Lung (tissue), 12 donors: Measurements from ENCODE around the gene ZNF581. TPM values are rescaled to one million over a fixed set of nuclear protein-coding genes. Genes with fewer than 3 reads are reported as not detected.

Experiments used
- ATAC-seq: fragments of 200-7000 bp; cut with Tn5 transposase; one replicate; pipeline ENCODE4 v1.9.1; 2020; ENCODE audit warnings: moderate number of reproducible peaks; ENCODE audit not compliant: insufficient read depth, low FRiP score
- DNase-seq, 3 donors: peaks; one replicate each; pipeline ENCODE4 v3.0.0-alpha.2; 2013 to 2017
- H3K27ac ChIP-seq, 2 donors: one replicate each; pipeline ENCODE4 v1.5.1; 2013; ENCODE audit warnings: mild to moderate bottlenecking in 2 of 2, moderate library complexity in 2 of 2, control low read depth in 1 of 2, inconsistent platforms in 1 of 2, low read depth in 1 of 2, low read length in 1 of 2
- H3K27me3 ChIP-seq, 3 donors: one replicate each; pipeline ENCODE4 v1.5.1; 2013; ENCODE audit warnings: low read length in 2 of 3; ENCODE audit not compliant: control insufficient read depth in 3 of 3, insufficient read depth in 3 of 3
- H3K36me3 ChIP-seq, 4 donors: one replicate each; pipeline ENCODE4 v1.5.1; 2013; ENCODE audit warnings: low read length in 4 of 4, mild to moderate bottlenecking in 1 of 4, moderate library complexity in 1 of 4; ENCODE audit not compliant: control insufficient read depth in 4 of 4, insufficient read depth in 4 of 4
- H3K4me1 ChIP-seq, 5 donors: one replicate each; pipeline ENCODE4 v1.5.1; 2013; ENCODE audit warnings: low read length in 5 of 5, mild to moderate bottlenecking in 2 of 5, moderate library complexity in 1 of 5; ENCODE audit not compliant: control insufficient read depth in 5 of 5, insufficient read depth in 5 of 5
- H3K4me3 ChIP-seq: one replicate; pipeline ENCODE4 v1.5.1; 2013; ENCODE audit warnings: mild to moderate bottlenecking, control low read depth, moderate library complexity
- H3K9ac ChIP-seq, 2 donors: one replicate each; pipeline ENCODE4 v1.5.1; 2013; ENCODE audit warnings: low read length in 2 of 2, control low read depth in 1 of 2; ENCODE audit not compliant: insufficient read depth in 1 of 2
- H3K9me3 ChIP-seq, 4 donors: one replicate each; pipeline ENCODE4 v1.5.1; 2013; ENCODE audit warnings: low read length in 3 of 4, mild to moderate bottlenecking in 1 of 4, moderate library complexity in 1 of 4; ENCODE audit not compliant: control insufficient read depth in 4 of 4, insufficient read depth in 3 of 4
- WGBS, 2 donors: extraction: QIAGEN DNeasy Blood & Tissue Kit; methylation state at CpG; one replicate each; pipeline ENCODE4 v1.1.7; 2013; 5-methylcytosine and 5-hydroxymethylcytosine counted together
- polyA plus RNA-seq, 2 donors: library from polyadenylated mRNA; stranded (reverse); fragments of 200-250 nt; gene quantifications; one replicate each; pipeline ENCODE4 v1.2.1, GENCODE V29; 2013
- total RNA-seq, 2 donors: library from RNA; depleted of rRNA in 1 of 2; stranded (reverse); fragments of >200 nt in 1 of 2; gene quantifications; one replicate each; pipeline ENCODE4 v1.2.1, GENCODE V29; 2014 to 2021
- TF ChIP-seq, protein P1 (sequence below): IDR thresholded peaks from 2 replicates; pipeline ENCODE4 v1.5.1; 2012; ENCODE audit warnings: mild to moderate bottlenecking; ENCODE audit errors: control extremely low read depth, extremely low read depth
- donor health status: control.
- donor health status: control.
- donor health status: Bipolar disorder and iron deficiency.
- donor health status: healthy.
- donor health status: DM: yes; HTN: yes; CAD: no.

The ZNF581 gene
- total and polyA plus RNA-seq, 4 donors: 15.0 to 18.1 (median 15.6) TPM

DNA sequence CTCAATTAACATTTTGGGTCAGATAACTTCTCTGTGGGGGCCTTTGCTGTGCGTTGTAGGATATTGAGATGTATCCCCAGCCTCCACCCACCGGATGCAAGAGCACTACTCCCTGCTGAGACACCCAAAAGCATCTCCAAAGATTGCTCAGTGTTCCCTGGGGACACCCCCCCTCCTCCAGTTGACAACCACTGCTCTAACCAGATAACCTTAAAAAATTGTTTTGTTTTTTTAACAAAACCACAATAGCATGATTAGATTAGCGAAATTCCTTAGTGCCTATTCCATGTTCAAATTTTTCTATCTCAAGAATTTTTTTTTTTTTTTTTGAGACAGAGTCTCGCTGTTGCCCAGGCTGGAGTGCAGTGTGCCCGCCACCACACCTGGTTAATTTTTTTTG lies 29.0 kb downstream of the ZNF581 start:
- DNase-seq (no peak), ATAC-seq (no peak)
- WGBS, 2 donors: 89 to 94% methylated on average over 5 of the region's 5 CpGs
- H3K27ac ChIP-seq: no peak overlapping the region
- H3K4me3 ChIP-seq: no peak overlapping the region
- peaks cover 11 to 41% (median 25%) of the 10 kb centered on the region in 4 donors for H3K36me3 ChIP-seq
- no peaks in the 10 kb centered on the region for H3K9me3 ChIP-seq
- H3K27me3 ChIP-seq: no peaks in the 10 kb centered on the region
- TF ChIP-seq, protein P1, sequence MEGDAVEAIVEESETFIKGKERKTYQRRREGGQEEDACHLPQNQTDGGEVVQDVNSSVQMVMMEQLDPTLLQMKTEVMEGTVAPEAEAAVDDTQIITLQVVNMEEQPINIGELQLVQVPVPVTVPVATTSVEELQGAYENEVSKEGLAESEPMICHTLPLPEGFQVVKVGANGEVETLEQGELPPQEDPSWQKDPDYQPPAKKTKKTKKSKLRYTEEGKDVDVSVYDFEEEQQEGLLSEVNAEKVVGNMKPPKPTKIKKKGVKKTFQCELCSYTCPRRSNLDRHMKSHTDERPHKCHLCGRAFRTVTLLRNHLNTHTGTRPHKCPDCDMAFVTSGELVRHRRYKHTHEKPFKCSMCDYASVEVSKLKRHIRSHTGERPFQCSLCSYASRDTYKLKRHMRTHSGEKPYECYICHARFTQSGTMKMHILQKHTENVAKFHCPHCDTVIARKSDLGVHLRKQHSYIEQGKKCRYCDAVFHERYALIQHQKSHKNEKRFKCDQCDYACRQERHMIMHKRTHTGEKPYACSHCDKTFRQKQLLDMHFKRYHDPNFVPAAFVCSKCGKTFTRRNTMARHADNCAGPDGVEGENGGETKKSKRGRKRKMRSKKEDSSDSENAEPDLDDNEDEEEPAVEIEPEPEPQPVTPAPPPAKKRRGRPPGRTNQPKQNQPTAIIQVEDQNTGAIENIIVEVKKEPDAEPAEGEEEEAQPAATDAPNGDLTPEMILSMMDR: no peak
- H3K4me1 ChIP-seq: peaks cover 3 to 14% (median 7%) of the 10 kb centered on the region in 5 donors
- no peak overlapping the region for H3K9ac ChIP-seq

DNA sequence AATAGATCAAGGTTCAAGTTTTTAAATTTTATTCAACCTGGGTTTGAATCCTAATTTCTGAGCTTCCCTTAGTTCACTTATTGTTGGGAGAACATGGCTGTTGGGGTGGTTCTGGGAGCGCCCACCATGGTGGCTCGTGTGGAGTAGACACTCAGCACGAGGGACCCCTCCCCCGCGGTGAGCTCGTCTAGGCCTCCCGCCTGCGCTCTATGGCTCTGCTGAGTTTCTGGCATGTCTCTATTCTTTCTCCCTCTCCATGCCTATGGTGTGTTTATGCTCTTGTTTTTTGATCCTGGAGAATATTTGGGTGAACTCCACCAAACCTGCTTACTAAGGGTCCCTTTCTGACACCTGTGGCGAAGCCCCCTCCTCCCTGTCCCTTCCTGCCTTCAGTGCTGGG lies 30.0 kb downstream of the ZNF581 start:
- Histone ChIP-seq H3K9me3 (no peaks in the 10 kb centered on the region), H3K9ac (no peak overlapping the region), H3K27ac (no peak overlapping the region), H3K27me3 (no peaks in the 10 kb centered on the region), H3K36me3 (peaks cover 8 to 33% (median 21%) of the 10 kb centered on the region in 4 donors), H3K4me1 (peaks cover 3 to 14% (median 11%) of the 10 kb centered on the region in 5 donors), H3K4me3 (no peak overlapping the region)
- no peak for DNase-seq
- TF ChIP-seq, protein P1: no peak
- no peak for ATAC-seq
- WGBS, 2 donors: 81 to 83% methylated on average over 9 of the region's 9 CpGs

DNA sequence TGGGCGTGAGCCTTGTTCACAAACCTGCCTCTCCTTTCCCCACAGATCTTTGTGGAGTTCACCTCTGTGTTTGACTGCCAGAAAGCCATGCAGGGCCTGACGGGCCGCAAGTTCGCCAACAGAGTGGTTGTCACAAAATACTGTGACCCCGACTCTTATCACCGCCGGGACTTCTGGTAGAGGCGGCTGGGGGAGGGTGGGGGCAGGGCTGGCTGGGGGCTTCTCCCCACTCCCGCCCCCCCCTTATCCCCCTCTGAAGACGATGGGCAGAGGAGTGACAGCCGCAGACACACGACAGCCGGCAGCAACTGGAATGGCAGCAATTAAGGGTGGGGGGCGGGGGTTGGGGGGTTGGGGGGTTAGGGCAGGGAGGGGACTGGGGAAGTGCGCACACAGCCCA lies 30.4 kb downstream of the ZNF581 start:
- WGBS, 2 donors: 78 to 81% methylated on average over 15 of the region's 15 CpGs
- Histone ChIP-seq H3K27ac (no peak overlapping the region), H3K36me3 (peaks cover 4 to 33% (median 25%) of the 10 kb centered on the region in 4 donors), H3K9me3 (no peaks in the 10 kb centered on the region), H3K4me3 (no peak overlapping the region), H3K27me3 (no peaks in the 10 kb centered on the region), H3K4me1 (peaks cover 3 to 14% (median 11%) of the 10 kb centered on the region in 5 donors), H3K9ac (no peak overlapping the region)
- DNase-seq (no peak), ATAC-seq (no peak)
- TF ChIP-seq, protein P1: no peak

DNA sequence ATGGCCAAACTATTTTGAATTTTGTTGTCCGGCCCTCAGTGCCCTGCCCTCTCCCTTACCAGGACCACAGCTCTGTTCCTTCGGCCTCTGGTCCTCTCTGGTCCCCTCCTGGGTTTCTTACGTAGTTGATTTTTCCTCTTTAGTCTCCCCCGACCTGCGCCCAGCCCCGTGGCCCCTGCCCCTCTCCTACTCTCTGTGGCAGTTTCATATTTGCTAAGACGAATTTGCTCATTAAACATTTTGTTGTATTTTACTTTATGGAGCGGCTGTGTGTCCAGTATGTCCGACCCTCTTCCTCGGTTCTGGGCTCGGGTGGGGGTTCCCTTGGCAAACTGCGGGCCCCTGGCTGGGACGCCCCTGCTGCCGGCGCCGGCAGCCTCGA lies 31.0 kb downstream of the ZNF581 start:
- Histone ChIP-seq H3K9me3 (no peaks in the 10 kb centered on the region), H3K4me3 (no peak overlapping the region), H3K36me3 (peaks cover 0 to 33% (median 26%) of the 10 kb centered on the region in 4 donors), H3K4me1 (peaks cover 3 to 14% (median 11%) of the 10 kb centered on the region in 5 donors), H3K27me3 (no peaks in the 10 kb centered on the region), H3K27ac (peak overlapping the region in 1 of 2 donors; percentile 81), H3K9ac (no peak overlapping the region)
- ATAC-seq: no peak
- 30 to 37% methylated on average over 17 of the region's 17 CpGs for WGBS, 2 donors
- TF ChIP-seq, protein P1: no peak
- DNase-seq: no peak
